HEK293 (cell line): ENCODE results near the gene PCCA.

Experiments used
- CTCF ChIA-PET: fragments of 350-600 bp; formaldehyde crosslinking; extraction: SDS; loops from one replicate; lab custom pipeline; 2021; ENCODE audit warnings: antibody characterized with exemption; lab: Yijun Ruan, JAX
- POLR2A ChIA-PET: fragments of 300-600 bp; formaldehyde crosslinking; extraction: SDS; loops from one replicate; lab custom pipeline; 2020; ENCODE audit warnings: antibody characterized with exemption, inconsistent platforms; lab: Yijun Ruan, JAX
- H3K27ac ChIP-seq: fragments of 200-500 bp; sonication (Bioruptor generic); 2 replicates; pipeline ENCODE4 v1.5.1; 2014; ENCODE audit warnings: low read depth, low read length, control low read depth, inconsistent platforms; ENCODE audit errors: extremely low read depth
- H3K36me3 ChIP-seq, 2 experiments: fragments of 200-500 bp in 1 of 2; sonication (Bioruptor generic) in 1 of 2; 1 replicate in 1 of 2; 2 replicates in 1 of 2; pipeline ENCODE4 v1.5.1; 2014 to 2017; ENCODE audit warnings: inconsistent platforms in 2 of 2, low read length in 2 of 2; ENCODE audit not compliant: control insufficient read depth in 2 of 2, insufficient read depth in 1 of 2
- H3K4me1 ChIP-seq: fragments of 200-500 bp; sonication (Bioruptor generic); 2 replicates; pipeline ENCODE4 v1.5.1; 2014; ENCODE audit warnings: mild to moderate bottlenecking, low read length, inconsistent platforms; ENCODE audit not compliant: control insufficient read depth, insufficient read depth
- H3K4me3 ChIP-seq: 2 replicates; pipeline ENCODE4 v1.5.1; 2011; ENCODE audit warnings: low read depth, mild to moderate bottlenecking, control low read depth, low read length, moderate library complexity
- H3K9me3 ChIP-seq: fragments of 200-500 bp; sonication (Bioruptor generic); 2 replicates; pipeline ENCODE4 v1.5.1; 2014; ENCODE audit warnings: low read depth, low read length, inconsistent platforms; ENCODE audit not compliant: control insufficient read depth, insufficient read depth
- BCL11A ChIP-seq: fragments of 450-650 bp; formaldehyde crosslinking; IDR thresholded peaks from 2 replicates; pipeline ENCODE4 v1.5.1; 2016; ENCODE audit warnings: low read depth, missing biosample characterization, missing genetic modification characterization
- GLI2 ChIP-seq: fragments of 450-650 bp; formaldehyde crosslinking; IDR thresholded peaks from 2 replicates; pipeline ENCODE4; 2017; ENCODE audit warnings: missing biosample characterization, missing genetic modification characterization, low read depth, borderline replicate concordance
- HOXA7 ChIP-seq: sonication (generic); formaldehyde crosslinking; IDR thresholded peaks from 2 replicates; pipeline ENCODE4 v1.8.1; 2022; ENCODE audit warnings: missing genetic modification reagents, borderline replicate concordance
- KLF16 ChIP-seq: fragments of 450-650 bp; formaldehyde crosslinking; IDR thresholded peaks from 2 replicates; pipeline ENCODE4 v1.5.1; 2017; ENCODE audit warnings: missing biosample characterization, missing genetic modification characterization
- MEIS1 ChIP-seq: sonication (generic); formaldehyde crosslinking; IDR thresholded peaks from 2 replicates; pipeline ENCODE4 v1.8.1; 2022; ENCODE audit warnings: missing genetic modification reagents, mild to moderate bottlenecking, borderline replicate concordance
- OVOL3 ChIP-seq: fragments of 450-650 bp; formaldehyde crosslinking; IDR thresholded peaks from 2 replicates; pipeline ENCODE4 v1.5.1; 2016; ENCODE audit warnings: missing biosample characterization, missing genetic modification characterization
- SP2 ChIP-seq: fragments of 450-650 bp; formaldehyde crosslinking; IDR thresholded peaks from 2 replicates; pipeline ENCODE4 v1.5.1; 2016; ENCODE audit warnings: missing biosample characterization, missing genetic modification characterization
- TRIM28 ChIP-seq: IDR thresholded peaks from 2 replicates; pipeline ENCODE4 v1.6.1; 2011; ENCODE audit warnings: low read length, control low read depth, borderline replicate concordance
- ZBTB1 ChIP-seq: fragments of 450-650 bp; formaldehyde crosslinking; IDR thresholded peaks from 2 replicates; pipeline ENCODE4 v1.5.1; 2016; ENCODE audit warnings: missing biosample characterization, missing genetic modification characterization
- ZBTB48 ChIP-seq: fragments of 450-650 bp; formaldehyde crosslinking; IDR thresholded peaks from 2 replicates; pipeline ENCODE4 v1.5.1; 2016; ENCODE audit warnings: missing biosample characterization, missing genetic modification characterization
- ZBTB8A ChIP-seq: fragments of 450-650 bp; formaldehyde crosslinking; IDR thresholded peaks from 2 replicates; pipeline ENCODE4 v1.5.1; 2016; ENCODE audit warnings: missing biosample characterization, missing genetic modification characterization
- ZNF10 ChIP-seq: fragments of 450-650 bp; formaldehyde crosslinking; IDR thresholded peaks from 2 replicates; pipeline ENCODE4 v1.5.1; 2017; ENCODE audit warnings: missing biosample characterization, missing genetic modification characterization
- ZNF146 ChIP-seq: fragments of 450-650 bp; formaldehyde crosslinking; IDR thresholded peaks from 2 replicates; pipeline ENCODE4 v1.5.1; 2016; ENCODE audit warnings: missing biosample characterization, missing genetic modification characterization
- ZNF175 ChIP-seq: fragments of 450-650 bp; formaldehyde crosslinking; IDR thresholded peaks from 2 replicates; pipeline ENCODE4 v1.5.1; 2016; ENCODE audit warnings: missing biosample characterization, missing genetic modification characterization
- ZNF19 ChIP-seq: fragments of 450-650 bp; formaldehyde crosslinking; IDR thresholded peaks from 2 replicates; pipeline ENCODE4; 2016; ENCODE audit warnings: missing biosample characterization, missing genetic modification characterization, low read depth
- ZNF223 ChIP-seq: fragments of 450-650 bp; formaldehyde crosslinking; IDR thresholded peaks from 2 replicates; pipeline ENCODE4 v1.5.1; 2016; ENCODE audit warnings: missing biosample characterization, missing genetic modification characterization
- ZNF239 ChIP-seq: fragments of 450-650 bp; formaldehyde crosslinking; IDR thresholded peaks from 2 replicates; pipeline ENCODE4 v1.5.1; 2016; ENCODE audit warnings: missing biosample characterization, missing genetic modification characterization
- ZNF449 ChIP-seq: fragments of 450-650 bp; formaldehyde crosslinking; IDR thresholded peaks from 2 replicates; pipeline ENCODE4 v1.5.1; 2017; ENCODE audit warnings: missing biosample characterization, mild to moderate bottlenecking, missing genetic modification characterization, moderate library complexity
- ZNF488 ChIP-seq: fragments of 450-650 bp; formaldehyde crosslinking; IDR thresholded peaks from 2 replicates; pipeline ENCODE4 v1.5.1; 2016; ENCODE audit warnings: missing biosample characterization, missing genetic modification characterization
- ZNF521 ChIP-seq: fragments of 450-650 bp; formaldehyde crosslinking; IDR thresholded peaks from 2 replicates; pipeline ENCODE4 v1.5.1; 2017; ENCODE audit warnings: missing biosample characterization, mild to moderate bottlenecking, missing genetic modification characterization
- ZNF530 ChIP-seq: fragments of 450-650 bp; formaldehyde crosslinking; IDR thresholded peaks from 2 replicates; pipeline ENCODE4 v1.5.1; 2016; ENCODE audit warnings: low read depth, missing biosample characterization, missing genetic modification characterization
- ZNF549 ChIP-seq: fragments of 450-650 bp; IDR thresholded peaks from 2 replicates; pipeline ENCODE4 v1.5.1; 2018; ENCODE audit warnings: missing biosample characterization, missing genetic modification characterization, mild to moderate bottlenecking, inconsistent platforms, moderate library complexity
- ZNF658 ChIP-seq: fragments of 450-650 bp; formaldehyde crosslinking; IDR thresholded peaks from 2 replicates; pipeline ENCODE4; 2016; ENCODE audit warnings: missing biosample characterization, missing genetic modification characterization
- ZNF707 ChIP-seq: fragments of 450-650 bp; formaldehyde crosslinking; IDR thresholded peaks from 2 replicates; pipeline ENCODE4 v1.5.1; 2016; ENCODE audit warnings: missing biosample characterization, missing genetic modification characterization
- ZNF76 ChIP-seq: fragments of 450-650 bp; formaldehyde crosslinking; IDR thresholded peaks from 2 replicates; pipeline ENCODE4; 2016; ENCODE audit warnings: low read depth, missing biosample characterization, missing genetic modification characterization, borderline replicate concordance
- ZSCAN16 ChIP-seq: fragments of 450-650 bp; formaldehyde crosslinking; IDR thresholded peaks from 2 replicates; pipeline ENCODE4 v1.5.1; 2016; ENCODE audit warnings: missing biosample characterization, missing genetic modification characterization
- TF ChIP-seq, protein P1 (sequence below): fragments of 450-650 bp; formaldehyde crosslinking; IDR thresholded peaks from 2 replicates; pipeline ENCODE4 v1.5.1; 2016; ENCODE audit warnings: missing biosample characterization, missing genetic modification characterization
- TF ChIP-seq, protein P2 (sequence below): fragments of 450-650 bp; IDR thresholded peaks from 2 replicates; pipeline ENCODE4 v1.5.1; 2018; ENCODE audit warnings: missing biosample characterization, missing genetic modification characterization

The PCCA gene

DNA sequence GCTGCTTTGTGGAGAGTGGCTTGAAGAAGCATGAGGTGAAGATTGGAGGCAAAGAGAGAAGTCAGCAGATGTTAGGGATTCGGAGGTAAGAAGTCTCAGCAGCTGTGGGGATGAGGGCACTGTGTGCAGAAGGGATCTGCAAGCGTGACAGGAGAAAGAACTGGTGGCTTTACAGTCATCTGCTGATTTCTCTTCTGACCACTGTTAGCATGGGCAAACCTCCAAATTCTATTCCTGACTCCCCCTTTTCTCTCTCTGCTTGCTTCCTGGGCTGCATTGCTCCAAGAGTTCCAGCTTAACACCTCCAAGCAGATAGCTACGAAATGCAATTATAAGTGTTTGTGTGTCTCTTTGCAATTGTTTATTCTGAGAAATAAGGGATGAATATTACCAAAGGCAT, 340.1 kb downstream of the PCCA start (continued):
- TF ChIP-seq HOXA7 (CRISPR knock-in tag) = no peak
- TF ChIP-seq ZNF175 = no peak
- TF ChIP-seq ZNF239 (tag by site-specific recombination) = no peak
- no peak for TF ChIP-seq OVOL3
- TF ChIP-seq ZBTB1 (tag by site-specific recombination) = no peak
- TF ChIP-seq ZNF658 (tag by site-specific recombination) = no peak

- H3K4me3 ChIP-seq = no peak overlapping the region
- ChIA-PET CTCF (interaction anchor here (0.6 kb wide), 1 partner anchor 216 kb away, joined by 3 read pairs; no protein-coding TSS in a partner anchor), POLR2A (no interaction called here)
- H3K4me1 ChIP-seq = no peaks in the 10 kb centered on the region
- H3K36me3 ChIP-seq = no peaks in the 10 kb centered on the region
- TF ChIP-seq ZNF239 (tag by site-specific recombination) = no peak
- TF ChIP-seq GLI2 (tag by site-specific recombination) = no peak
- TF ChIP-seq ZNF549 = no peak
- TF ChIP-seq ZNF521 = no peak
- peak; percentile 69; the same call in 1 of the 2 replicates for TF ChIP-seq ZNF146 (tag by site-specific recombination)
- TF ChIP-seq, protein P1, sequence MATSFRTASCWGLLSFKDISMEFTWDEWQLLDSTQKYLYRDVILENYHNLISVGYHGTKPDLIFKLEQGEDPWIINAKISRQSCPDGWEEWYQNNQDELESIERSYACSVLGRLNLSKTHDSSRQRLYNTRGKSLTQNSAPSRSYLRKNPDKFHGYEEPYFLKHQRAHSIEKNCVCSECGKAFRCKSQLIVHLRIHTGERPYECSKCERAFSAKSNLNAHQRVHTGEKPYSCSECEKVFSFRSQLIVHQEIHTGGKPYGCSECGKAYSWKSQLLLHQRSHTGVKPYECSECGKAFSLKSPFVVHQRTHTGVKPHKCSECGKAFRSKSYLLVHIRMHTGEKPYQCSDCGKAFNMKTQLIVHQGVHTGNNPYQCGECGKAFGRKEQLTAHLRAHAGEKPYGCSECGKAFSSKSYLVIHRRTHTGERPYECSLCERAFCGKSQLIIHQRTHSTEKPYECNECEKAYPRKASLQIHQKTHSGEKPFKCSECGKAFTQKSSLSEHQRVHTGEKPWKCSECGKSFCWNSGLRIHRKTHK (tag by site-specific recombination) = no peak
- TF ChIP-seq ZSCAN16 (tag by site-specific recombination) = no peak
- no peak overlapping the region for H3K27ac ChIP-seq
- H3K9me3 ChIP-seq = no peaks in the 10 kb centered on the region
Observed at GRCh38 chr13:100432611-100433010, 343.7 kb downstream of the PCCA start.

GRCh38 chr13:100433475-100433874, 344.6 kb downstream of the PCCA start:
- Histone ChIP-seq H3K9me3 (no peaks in the 10 kb centered on the region), H3K4me3 (no peak overlapping the region), H3K36me3 (no peaks in the 10 kb centered on the region), H3K27ac (no peak overlapping the region), H3K4me1 (no peaks in the 10 kb centered on the region)
- ChIA-PET POLR2A (no interaction called here), CTCF (no interaction called here)
- no peak for TF ChIP-seq ZBTB8A (tag by site-specific recombination)
- TF ChIP-seq, protein P2, sequence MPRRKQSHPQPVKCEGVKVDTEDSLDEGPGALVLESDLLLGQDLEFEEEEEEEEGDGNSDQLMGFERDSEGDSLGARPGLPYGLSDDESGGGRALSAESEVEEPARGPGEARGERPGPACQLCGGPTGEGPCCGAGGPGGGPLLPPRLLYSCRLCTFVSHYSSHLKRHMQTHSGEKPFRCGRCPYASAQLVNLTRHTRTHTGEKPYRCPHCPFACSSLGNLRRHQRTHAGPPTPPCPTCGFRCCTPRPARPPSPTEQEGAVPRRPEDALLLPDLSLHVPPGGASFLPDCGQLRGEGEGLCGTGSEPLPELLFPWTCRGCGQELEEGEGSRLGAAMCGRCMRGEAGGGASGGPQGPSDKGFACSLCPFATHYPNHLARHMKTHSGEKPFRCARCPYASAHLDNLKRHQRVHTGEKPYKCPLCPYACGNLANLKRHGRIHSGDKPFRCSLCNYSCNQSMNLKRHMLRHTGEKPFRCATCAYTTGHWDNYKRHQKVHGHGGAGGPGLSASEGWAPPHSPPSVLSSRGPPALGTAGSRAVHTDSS (tag by site-specific recombination) = no peak
- no peak for TF ChIP-seq TRIM28
- no peak for TF ChIP-seq ZBTB48 (tag by site-specific recombination)
- no peak for TF ChIP-seq ZNF488 (tag by site-specific recombination)
- no peak for TF ChIP-seq ZNF707 (tag by site-specific recombination)
- no peak for TF ChIP-seq ZNF223
- TF ChIP-seq ZNF449 (tag by site-specific recombination) = no peak
- TF ChIP-seq BCL11A = no peak
- no peak for TF ChIP-seq KLF16 (tag by site-specific recombination)
- no peak for TF ChIP-seq ZNF19 (tag by site-specific recombination)
- TF ChIP-seq ZNF76 (tag by site-specific recombination) = no peak
- TF ChIP-seq ZNF530 (tag by site-specific recombination) = no peak
- no peak for TF ChIP-seq ZNF10 (tag by site-specific recombination)
- TF ChIP-seq MEIS1 (CRISPR knock-in tag) = no peak
- TF ChIP-seq SP2 (tag by site-specific recombination) = no peak
- TF ChIP-seq, all 188 proteins: peak for 0
